Erythroblast (primary cell): ENCODE measurements around the gene MAMDC2.

Source experiments
- DNase-seq, 2 experiments: peaks; one replicate each; lab custom pipeline; 2025; lab: John Stamatoyannopoulos, UW
- GATA1 ChIP-seq: IDR thresholded peaks from 2 replicates; pipeline ENCODE4 v1.6.1; 2011; ENCODE audit warnings: low read depth, mild to moderate bottlenecking, control low read depth, low read length, moderate library complexity
- POLR2A ChIP-seq: IDR thresholded peaks from 2 replicates; pipeline ENCODE4 v1.6.1; 2011; ENCODE audit warnings: mild to moderate bottlenecking, low read length

Gene MAMDC2

GRCh38 chr9:70064496-70064895, 20.8 kb downstream of the MAMDC2 start:
- no peak for DNase-seq
- TF ChIP-seq GATA1, result no peak
- no peak for TF ChIP-seq POLR2A

- DNase-seq, result no peak
- TF ChIP-seq GATA1 (no peak), POLR2A (no peak)
Observed at GRCh38 chr9:70065572-70065971, 21.9 kb downstream of the MAMDC2 start.

- DNase-seq, result no peak
- TF ChIP-seq GATA1, result no peak
- no peak for TF ChIP-seq POLR2A
Observed at GRCh38 chr9:70066418-70066817, 22.8 kb downstream of the MAMDC2 start.

DNA sequence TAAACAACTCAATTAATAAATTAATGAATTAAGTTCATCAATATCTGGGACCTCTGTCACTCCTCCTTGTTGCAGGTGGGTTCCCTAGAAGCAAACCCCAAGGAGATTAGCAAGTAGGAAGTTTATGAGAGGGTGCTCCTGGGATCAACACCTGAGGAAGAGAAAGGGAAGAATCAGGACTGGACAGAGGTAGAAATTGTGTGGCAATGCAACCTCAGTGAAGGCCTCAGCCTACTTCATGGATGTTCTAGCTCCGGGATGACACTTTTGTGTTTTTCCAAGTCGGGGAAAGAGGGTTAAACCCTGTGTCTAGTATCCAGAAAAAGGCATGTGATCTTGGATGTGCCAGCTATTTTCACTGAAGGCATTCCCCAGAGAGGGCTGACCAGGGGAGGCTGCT, 23.2 kb downstream of the MAMDC2 start:
- TF ChIP-seq POLR2A (no peak), GATA1 (no peak)
- DNase-seq, result no peak

DNA sequence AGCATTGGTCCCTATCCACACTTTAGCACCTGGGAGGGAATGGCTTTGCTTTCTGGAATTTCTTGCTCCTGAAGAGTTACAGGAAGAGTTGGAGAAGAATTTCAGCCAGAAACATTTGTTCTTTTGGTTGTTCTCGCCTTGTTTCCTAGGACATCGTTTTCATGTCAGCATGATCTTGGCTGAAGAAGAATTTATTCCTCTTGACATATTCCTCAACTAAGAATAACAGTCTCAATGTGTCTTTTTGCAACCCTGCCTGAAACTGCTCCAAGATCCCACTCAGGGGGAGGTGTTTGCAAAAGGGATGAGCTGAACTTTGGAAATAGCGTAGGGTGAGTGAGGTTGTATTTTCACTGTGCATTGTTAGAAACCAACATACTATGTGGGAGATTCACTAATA, 26.1 kb downstream of the MAMDC2 start:
- DNase-seq, result no peak
- no peak for TF ChIP-seq GATA1
- TF ChIP-seq POLR2A, result no peak

DNA sequence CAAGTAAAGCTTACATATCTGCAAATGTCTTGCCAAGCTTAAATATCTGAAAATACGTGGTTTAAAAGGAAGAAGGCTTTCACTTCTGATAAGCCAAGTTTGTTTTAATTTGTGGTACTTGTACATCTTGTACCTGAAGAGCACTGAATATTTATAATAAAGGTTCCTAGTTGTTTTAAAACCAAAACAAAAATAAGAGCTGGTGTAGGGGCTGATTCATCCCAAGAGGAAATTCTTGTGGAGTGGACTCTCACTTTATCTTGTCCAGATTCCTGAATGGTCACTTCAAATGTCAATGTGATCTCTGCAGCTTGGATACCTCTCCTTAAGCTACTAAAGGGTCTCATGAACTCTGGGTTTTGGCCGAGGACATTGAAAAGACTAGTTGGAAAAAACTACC, 29.5 kb downstream of the MAMDC2 start:
- no peak for TF ChIP-seq GATA1
- TF ChIP-seq POLR2A, result no peak
- DNase-seq, result no peak

GRCh38 chr9:70073756-70074155, 30.1 kb downstream of the MAMDC2 start:
- DNase-seq, result no peak
- TF ChIP-seq GATA1, result no peak

DNA sequence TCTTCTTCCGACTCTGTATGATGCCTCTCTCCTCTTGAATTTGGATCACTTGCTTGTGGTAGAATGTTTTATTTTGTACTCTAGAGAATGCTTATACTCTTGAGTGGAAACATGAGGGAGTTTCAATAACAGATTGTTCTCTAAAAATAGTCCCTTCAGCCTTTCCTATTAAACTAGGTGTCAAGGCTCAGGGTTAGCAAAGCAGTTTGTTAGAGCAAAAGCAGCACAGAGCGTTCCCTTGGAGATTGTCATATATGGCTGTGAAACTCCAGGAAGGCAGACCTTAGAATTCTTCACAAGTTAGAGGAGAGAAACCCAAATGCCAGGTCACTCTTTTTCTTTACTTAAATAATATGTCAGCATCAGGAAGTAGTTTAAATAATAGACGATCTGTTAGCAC, 33.0 kb downstream of the MAMDC2 start:
- DNase-seq, result no peak
- TF ChIP-seq POLR2A (no peak), GATA1 (no peak)

DNA sequence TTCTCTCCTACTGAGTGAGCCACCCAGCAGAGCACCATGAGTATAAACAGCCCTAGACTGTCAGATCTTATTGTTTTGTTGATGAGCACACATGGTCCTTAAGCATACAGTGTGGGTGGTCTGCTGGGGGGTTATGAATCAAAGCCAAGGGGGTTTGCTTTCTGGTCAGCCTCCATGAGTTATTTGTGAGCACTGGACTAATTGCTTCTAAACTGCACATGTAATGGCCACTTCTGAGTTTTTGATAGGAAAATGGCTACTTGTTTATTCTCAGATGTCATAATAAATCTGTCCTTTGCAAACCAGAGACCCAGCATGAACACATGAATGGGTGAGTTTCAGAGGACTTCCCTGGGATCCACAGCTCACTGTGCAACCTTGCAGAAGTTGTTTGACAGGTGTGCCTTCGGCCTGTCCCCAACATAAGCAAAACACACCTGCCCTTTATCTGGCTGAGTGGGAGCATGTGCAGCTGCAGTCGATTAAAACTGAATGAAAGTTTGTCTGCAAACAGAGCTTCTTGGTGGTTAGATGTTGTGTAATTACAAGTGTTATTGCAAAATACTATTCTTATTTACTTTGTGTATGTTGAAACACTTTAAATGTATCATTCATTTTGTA, 35.9 kb downstream of the MAMDC2 start:
- no peak for TF ChIP-seq POLR2A
- no peak for TF ChIP-seq GATA1
- no peak for DNase-seq

DNA sequence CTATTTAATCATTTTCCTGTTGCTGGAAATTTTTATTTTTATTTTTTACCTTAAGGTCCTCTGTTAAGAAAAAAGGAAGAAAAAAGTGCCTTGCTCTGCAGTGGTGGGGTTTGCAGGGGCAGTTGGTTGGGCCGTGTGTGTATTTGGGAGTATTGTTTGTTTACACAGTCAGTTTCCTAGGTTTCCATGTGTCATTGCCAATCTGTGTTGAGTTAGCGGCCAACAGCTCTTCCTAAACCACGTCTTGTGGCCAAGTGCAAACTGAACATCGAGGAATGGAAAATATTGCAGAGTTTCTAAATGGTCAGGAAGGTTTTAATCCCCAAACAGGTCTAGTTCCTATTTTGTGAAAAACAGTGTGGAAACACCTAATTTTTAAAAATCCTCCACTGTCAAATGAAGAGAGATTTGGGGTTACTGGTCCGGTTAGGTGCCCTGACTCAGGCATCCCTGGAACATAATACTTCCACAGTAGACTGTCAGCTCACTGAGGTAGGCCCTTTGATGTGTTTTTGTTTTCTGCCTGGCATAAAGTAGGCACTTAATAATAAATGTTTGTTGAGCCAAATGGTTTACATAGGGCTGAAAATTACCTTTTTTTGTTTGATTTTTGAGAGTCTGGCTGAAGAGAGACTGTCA, 37.0 kb downstream of the MAMDC2 start:
- no peak for TF ChIP-seq POLR2A
- no peak for TF ChIP-seq GATA1
- DNase-seq, result no peak

DNA sequence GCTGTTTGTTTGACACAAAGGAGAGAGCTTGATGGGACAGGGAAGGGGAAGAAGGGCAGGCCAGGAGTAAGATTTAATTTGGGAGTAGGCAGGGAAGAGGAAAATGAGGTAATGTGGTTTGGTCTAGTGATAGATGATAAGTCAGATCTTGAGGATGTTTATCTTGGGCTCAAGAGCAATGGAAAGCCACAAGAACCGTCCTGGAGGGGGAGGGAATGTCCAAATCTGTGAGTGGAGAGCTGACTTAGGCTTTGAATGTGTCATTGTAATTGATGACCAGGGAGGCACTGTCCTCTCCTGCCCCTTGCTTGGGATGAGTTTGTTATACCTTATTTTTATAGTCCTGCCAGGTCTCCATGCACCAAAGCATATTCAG, 37.5 kb downstream of the MAMDC2 start:
- DNase-seq, result no peak
- TF ChIP-seq POLR2A, result no peak

GRCh38 chr9:70083429-70083828, 39.8 kb downstream of the MAMDC2 start:
- TF ChIP-seq GATA1 (no peak), POLR2A (no peak)
- DNase-seq, result no peak

GRCh38 chr9:70085241-70085640, 41.6 kb downstream of the MAMDC2 start:
- no peak for DNase-seq

DNA sequence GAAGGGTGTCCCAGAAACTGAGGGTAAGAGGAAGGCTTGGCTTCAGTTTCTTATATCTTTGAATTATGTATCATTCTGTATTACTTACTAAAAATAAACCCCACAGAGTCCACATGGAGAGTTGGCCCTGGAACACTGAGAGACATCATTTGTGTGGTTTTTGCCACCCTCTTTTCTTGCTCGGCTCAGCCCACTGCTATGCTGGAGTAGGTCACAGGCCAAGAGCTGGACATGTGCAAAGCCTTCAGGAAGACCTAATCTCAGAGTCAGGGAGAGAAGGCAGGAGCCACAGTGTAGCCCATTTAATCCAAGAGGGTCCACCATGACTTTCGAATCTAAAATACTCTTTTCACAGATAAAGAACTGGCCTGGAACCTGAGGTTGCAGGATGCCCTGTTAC, 47.5 kb downstream of the MAMDC2 start:
- no peak for DNase-seq
- TF ChIP-seq POLR2A, result no peak
- no peak for TF ChIP-seq GATA1

More at GRCh38 chr9:70085241-70085640, 41.6 kb downstream of the MAMDC2 start:
- no peak for TF ChIP-seq GATA1
- no peak for TF ChIP-seq POLR2A

DNA sequence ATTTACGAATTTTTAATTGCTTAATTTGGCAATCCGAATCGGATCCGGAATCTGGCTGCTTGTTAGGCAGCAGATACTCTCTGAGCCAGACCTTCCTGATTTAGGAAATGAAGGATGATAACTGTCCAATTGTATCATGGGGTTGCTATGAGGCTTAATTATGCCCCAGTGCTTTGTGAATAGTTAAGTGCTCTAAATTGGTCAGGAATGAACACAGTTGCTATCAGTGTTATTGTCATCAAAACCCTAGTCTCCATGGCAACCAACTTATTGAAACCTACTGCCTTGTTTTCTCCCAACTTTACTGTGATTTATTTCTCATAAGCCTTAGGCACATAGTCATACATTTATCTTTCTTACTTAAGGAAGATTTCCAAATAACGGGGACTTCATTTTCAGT, 47.9 kb downstream of the MAMDC2 start:
- no peak for TF ChIP-seq GATA1
- TF ChIP-seq POLR2A, result no peak
- no peak for DNase-seq
